Stimulated activated CD4-positive, alpha-beta T cell treated with anti-CD3 and anti-CD28 coated beads, Interleukin-2, amount 100 ng/mL, for 4 hours (primary cell): Measurements from ENCODE around the gene SLC12A9.
"Not testable (repeated sequence)": the region's sequence is repeated elsewhere in the genome, so short reads cannot be mapped to it uniquely, and the experiment has no call there.

Source experiments
- DNase-seq: peaks from one replicate; pipeline ENCODE4 v3.0.0-alpha.2; 2020; ENCODE audit warnings: low read depth

Gene SLC12A9

GRCh38 chr7:100852048-100852872, at the start of gene SLC12A9:
Gene SLC12A9 (plus strand): TSS chr7:100852713. CDS start chr7:100854198, 1,485 bp downstream.
- DNase-seq: peak; percentile 77

GRCh38 chr7:100802951-100803350, 49.6 kb upstream of the SLC12A9 start:
- no peak for DNase-seq

- DNase-seq: no peak
These were observed 48.9 kb upstream of the SLC12A9 start for GRCh38 chr7:100803398-100804161.

GRCh38 chr7:100804681-100805431, 47.7 kb upstream of the SLC12A9 start:
- DNase-seq: no peak

GRCh38 chr7:100806276-100806675, 46.2 kb upstream of the SLC12A9 start:
- no peak for DNase-seq

GRCh38 chr7:100806883-100807282, 45.6 kb upstream of the SLC12A9 start:
- DNase-seq: not testable (repeated sequence)

- no peak for DNase-seq
These were observed 44.1 kb upstream of the SLC12A9 start for GRCh38 chr7:100808354-100808875.

- no peak for DNase-seq
These were observed 41.0 kb upstream of the SLC12A9 start for GRCh38 chr7:100811480-100811879.

GRCh38 chr7:100812729-100813128, 39.8 kb upstream of the SLC12A9 start:
- no peak for DNase-seq

GRCh38 chr7:100816515-100816914, 36.0 kb upstream of the SLC12A9 start:
- DNase-seq: not testable (repeated sequence)

GRCh38 chr7:100817097-100817496, 35.4 kb upstream of the SLC12A9 start:
- no peak for DNase-seq

GRCh38 chr7:100818366-100818765, 34.1 kb upstream of the SLC12A9 start:
- no peak for DNase-seq

- no peak for DNase-seq
These were observed 33.7 kb upstream of the SLC12A9 start for GRCh38 chr7:100818825-100819224.

- DNase-seq: no peak
These were observed 32.9 kb upstream of the SLC12A9 start for GRCh38 chr7:100819586-100819985.

- no peak for DNase-seq
These were observed 30.0 kb upstream of the SLC12A9 start for GRCh38 chr7:100822236-100823139.

GRCh38 chr7:100823140-100823525, 29.4 kb upstream of the SLC12A9 start:
- no peak for DNase-seq

GRCh38 chr7:100823534-100823933, 29.0 kb upstream of the SLC12A9 start:
- no peak for DNase-seq

GRCh38 chr7:100824499-100825214, 27.9 kb upstream of the SLC12A9 start:
- no peak for DNase-seq

- no peak for DNase-seq
These were observed 27.3 kb upstream of the SLC12A9 start for GRCh38 chr7:100825215-100825671.

GRCh38 chr7:100825751-100826513, 26.6 kb upstream of the SLC12A9 start:
- no peak for DNase-seq
